Transverse colon (tissue), 4 donors: ENCODE data around the gene BTG4.

Experiments
- EP300 ChIP-seq: sonication (generic); formaldehyde crosslinking; IDR thresholded peaks from one replicate; pipeline ENCODE4 v1.6.1; 2017; ENCODE audit warnings: antibody characterized with exemption, low read depth
- POLR2A ChIP-seq: fragments of 450-650 bp; IDR thresholded peaks from one replicate; pipeline ENCODE4 v1.6.1; 2016; ENCODE audit warnings: antibody characterized with exemption, mild to moderate bottlenecking, moderate library complexity
- POLR2AphosphoS5 ChIP-seq, 3 donors: sonication (generic); formaldehyde crosslinking; IDR thresholded peaks; one replicate each; pipeline ENCODE4 v1.6.1; 2016; ENCODE audit warnings: antibody characterized with exemption in 3 of 3
- TF ChIP-seq, protein P1 (sequence below), 5 experiments: fragments of 200-600 bp in 3 of 5; fragments of 450-650 bp in 2 of 5; sonication (generic) in 3 of 5; IDR thresholded peaks; 1 replicate in 2 of 5; 2 replicates in 3 of 5; pipeline ENCODE4 v1.5.1; 2016 to 2017; ENCODE audit warnings: antibody characterized with exemption in 5 of 5, inconsistent platforms in 3 of 5, mild to moderate bottlenecking in 2 of 5, moderate library complexity in 1 of 5

DNA sequence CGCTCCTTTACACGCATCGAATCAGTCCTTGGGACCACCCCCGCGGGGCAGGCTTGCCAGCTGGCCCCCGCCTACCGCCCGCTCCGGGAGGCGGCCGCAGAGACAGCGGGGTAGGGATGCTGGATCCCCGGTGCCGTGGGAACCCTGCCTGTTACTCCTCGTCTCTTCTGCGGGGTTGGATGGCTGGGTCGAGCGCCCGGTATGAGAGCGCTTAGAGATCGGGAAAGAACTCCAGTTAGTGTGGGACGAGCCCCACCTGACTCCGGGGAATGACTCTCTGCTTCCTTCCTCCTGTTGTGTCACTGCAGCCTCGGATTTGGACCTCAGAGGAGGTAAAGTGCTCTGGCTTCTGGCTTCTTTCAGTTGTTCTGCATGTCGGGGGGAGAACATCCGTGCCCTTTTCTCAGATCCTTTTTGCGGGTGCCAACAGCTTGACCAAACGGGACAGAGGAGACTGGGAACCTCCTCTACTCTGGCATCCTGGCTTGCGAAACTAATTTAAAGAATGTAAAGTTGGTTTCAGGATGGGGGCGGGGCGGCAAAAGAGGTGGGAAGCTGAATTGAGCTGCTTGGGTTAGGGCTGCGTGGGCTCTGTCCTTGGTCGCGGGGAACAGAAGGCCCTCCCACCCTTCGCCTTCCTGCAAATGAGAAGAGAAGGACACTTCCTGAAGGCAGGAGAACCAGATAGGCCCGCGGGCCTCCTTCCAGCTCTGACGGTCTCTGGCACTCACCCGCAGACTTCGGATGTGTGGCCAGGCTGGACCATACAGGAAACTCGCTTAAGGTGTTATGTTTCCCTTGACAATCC is 29.3 kb upstream of the BTG4 start:
- TF ChIP-seq EP300 (no peak), POLR2AphosphoS5 (IDR thresholded peaks at IDR 0.05) (peak in 2 of 3 donors; percentile 13 to 44), POLR2A (no peak)
- TF ChIP-seq, protein P1, sequence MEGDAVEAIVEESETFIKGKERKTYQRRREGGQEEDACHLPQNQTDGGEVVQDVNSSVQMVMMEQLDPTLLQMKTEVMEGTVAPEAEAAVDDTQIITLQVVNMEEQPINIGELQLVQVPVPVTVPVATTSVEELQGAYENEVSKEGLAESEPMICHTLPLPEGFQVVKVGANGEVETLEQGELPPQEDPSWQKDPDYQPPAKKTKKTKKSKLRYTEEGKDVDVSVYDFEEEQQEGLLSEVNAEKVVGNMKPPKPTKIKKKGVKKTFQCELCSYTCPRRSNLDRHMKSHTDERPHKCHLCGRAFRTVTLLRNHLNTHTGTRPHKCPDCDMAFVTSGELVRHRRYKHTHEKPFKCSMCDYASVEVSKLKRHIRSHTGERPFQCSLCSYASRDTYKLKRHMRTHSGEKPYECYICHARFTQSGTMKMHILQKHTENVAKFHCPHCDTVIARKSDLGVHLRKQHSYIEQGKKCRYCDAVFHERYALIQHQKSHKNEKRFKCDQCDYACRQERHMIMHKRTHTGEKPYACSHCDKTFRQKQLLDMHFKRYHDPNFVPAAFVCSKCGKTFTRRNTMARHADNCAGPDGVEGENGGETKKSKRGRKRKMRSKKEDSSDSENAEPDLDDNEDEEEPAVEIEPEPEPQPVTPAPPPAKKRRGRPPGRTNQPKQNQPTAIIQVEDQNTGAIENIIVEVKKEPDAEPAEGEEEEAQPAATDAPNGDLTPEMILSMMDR (IDR thresholded peaks at IDR 0.05), result no peak
